B cell (primary cell): ENCODE data around the gene MMS22L. TPM values are rescaled to one million over a fixed set of nuclear protein-coding genes. Genes with fewer than 3 reads are reported as not detected.

Source experiments
- ATAC-seq: fragments of 200-7000 bp; cut with Tn5 transposase; one replicate; pipeline ENCODE4 v1.10.0; 2021; ENCODE audit warnings: low read depth, mild to moderate bottlenecking, moderate number of reproducible peaks, moderate library complexity
- CTCF ChIA-PET: fragments of 350-600 bp; sonication (Branson Sonifier 250); formaldehyde crosslinking; loops from one replicate; lab custom pipeline; 2021; ENCODE audit warnings: antibody characterized with exemption, inconsistent platforms; lab: Charles Lee
- POLR2A ChIA-PET: fragments of 350-600 bp; sonication (Branson Sonifier 250); formaldehyde crosslinking; loops from one replicate; lab custom pipeline; 2021; ENCODE audit warnings: antibody characterized with exemption; lab: Charles Lee
- DNase-seq: peaks from one replicate; pipeline ENCODE4 v3.0.0; 2013
- H2AFZ ChIP-seq: 2 replicates; pipeline ENCODE4 v1.6.1; 2012; ENCODE audit warnings: mild to moderate bottlenecking, low read depth, low read length; ENCODE audit not compliant: insufficient read depth, poor library complexity, severe bottlenecking
- H3K27ac ChIP-seq, 2 donors: 1 replicate in 1 of 2; 2 replicates in 1 of 2; pipeline ENCODE4 v1.5.1; 2012 to 2013; ENCODE audit warnings: low read length in 2 of 2, mild to moderate bottlenecking in 2 of 2, moderate library complexity in 1 of 2
- H3K27me3 ChIP-seq, 4 experiments: fragments of 200-600 bp in 1 of 4; sonication (generic) in 1 of 4; replicated peaks in 1 of 4; 1 replicate in 2 of 4; 2 replicates in 2 of 4; pipeline versions ENCODE4 v1.6.1 to v1.7.0; 2013 to 2016; ENCODE audit warnings: low read length in 3 of 4, mild to moderate bottlenecking in 2 of 4, mixed read lengths in 1 of 4, moderate library complexity in 1 of 4; ENCODE audit not compliant: insufficient read depth in 4 of 4, control insufficient read depth in 3 of 4; ENCODE audit errors: control extremely low read depth in 1 of 4
- H3K36me3 ChIP-seq, 2 experiments: replicated peaks in 1 of 2; 1 replicate in 1 of 2; 2 replicates in 1 of 2; pipeline versions ENCODE4 v1.6.1 to v1.7.1; 2013; ENCODE audit warnings: low read length in 1 of 2; ENCODE audit not compliant: insufficient read depth in 2 of 2, control insufficient read depth in 1 of 2; ENCODE audit errors: control extremely low read depth in 1 of 2, extremely low read depth in 1 of 2
- H3K4me1 ChIP-seq, 2 donors: fragments of 200-600 bp in 1 of 2; sonication (generic) in 1 of 2; 1 replicate in 1 of 2; 2 replicates in 1 of 2; pipeline versions ENCODE4 v1.5.1 to v1.6.1; 2013 to 2017; ENCODE audit warnings: low read length in 2 of 2; ENCODE audit not compliant: control insufficient read depth in 2 of 2, insufficient read depth in 2 of 2
- H3K4me2 ChIP-seq: replicated peaks from 2 replicates; pipeline ENCODE3; 2012; ENCODE audit warnings: mild to moderate bottlenecking, low read depth, low read length; ENCODE audit not compliant: poor library complexity, severe bottlenecking
- H3K4me3 ChIP-seq, 5 experiments: fragments of 200-600 bp in 1 of 5; sonication (generic) in 1 of 5; 1 replicate in 3 of 5; 2 replicates in 2 of 5; pipeline versions ENCODE4 v1.5.1 to v1.7.0; 2011 to 2016; ENCODE audit warnings: low read length in 4 of 5, mild to moderate bottlenecking in 4 of 5, low read depth in 2 of 5, control low read depth in 1 of 5, moderate library complexity in 1 of 5; ENCODE audit not compliant: insufficient read depth in 1 of 5; ENCODE audit errors: control extremely low read depth in 1 of 5, extremely low read depth in 1 of 5
- H3K79me2 ChIP-seq: fragments of 200-600 bp; sonication (generic); one replicate; pipeline ENCODE4 v1.6.0; 2016; ENCODE audit warnings: low read length; ENCODE audit not compliant: control insufficient read depth, insufficient read depth
- H3K9ac ChIP-seq: fragments of 200-600 bp; sonication (generic); 2 replicates; pipeline ENCODE4 v1.6.1; 2017; ENCODE audit warnings: mild to moderate bottlenecking, low read length, moderate library complexity
- H3K9me3 ChIP-seq, 3 donors: one replicate each; pipeline versions ENCODE4 v1.6.1 to v1.7.1; 2013; ENCODE audit warnings: low read length in 2 of 3; ENCODE audit not compliant: control insufficient read depth in 2 of 3, insufficient read depth in 1 of 3; ENCODE audit errors: control extremely low read depth in 1 of 3
- H4K20me1 ChIP-seq: 2 replicates; pipeline ENCODE4 v1.6.0; 2012; ENCODE audit warnings: mild to moderate bottlenecking, low read length; ENCODE audit not compliant: insufficient read depth, control insufficient read depth, poor library complexity, severe bottlenecking
- H3K27ac Mint-ChIP-seq: one replicate; pipeline ENCODE4 v1.8.0; 2021; ENCODE audit warnings: mixed read lengths
- H3K27me3 Mint-ChIP-seq: one replicate; pipeline ENCODE4 v1.8.0; 2021; ENCODE audit warnings: mixed read lengths
- H3K4me1 Mint-ChIP-seq: one replicate; pipeline ENCODE4 v1.8.0; 2021; ENCODE audit warnings: mixed read lengths
- H3K4me3 Mint-ChIP-seq: one replicate; pipeline ENCODE4 v1.8.0; 2021; ENCODE audit warnings: mixed read lengths
- H3K9me3 Mint-ChIP-seq: one replicate; pipeline ENCODE4 v1.8.0; 2022; ENCODE audit warnings: mixed read lengths; ENCODE audit not compliant: insufficient read depth
- EZH2 ChIP-seq: IDR thresholded peaks from 2 replicates; pipeline ENCODE4 v1.6.1; 2012; ENCODE audit warnings: borderline replicate concordance, low read depth, mild to moderate bottlenecking, moderate library complexity, low read length; ENCODE audit not compliant: insufficient read depth, poor library complexity, severe bottlenecking
- WGBS: methylation state at CpG from one replicate; pipeline ENCODE4 v1.1.5; 2013; ENCODE audit warnings: missing lambda C conversion rate; ENCODE audit not compliant: insufficient coverage; 5-methylcytosine and 5-hydroxymethylcytosine counted together
- intact Hi-C: fragments of 100-400 bp; cut with micrococcal nuclease; formaldehyde crosslinking; loops from one replicate; pipeline ENCODE4 v1.10.0; 2022
- polyA plus RNA-seq: library from polyadenylated mRNA; depleted of rRNA; stranded (reverse); fragments of >200 nt; gene quantifications from 2 replicates; pipeline ENCODE4 v1.2.3, GENCODE V29; 2012
- total RNA-seq, 2 donors: library from RNA; stranded (reverse); fragments of 120-200 nt in 1 of 2; gene quantifications; 1 replicate in 1 of 2; 2 replicates in 1 of 2; pipeline versions ENCODE4 v1.2.3 to v1.2.4, GENCODE V29; 2013 to 2022
- TF ChIP-seq, protein P1 (sequence below): fragments of 200-600 bp; IDR thresholded peaks from one replicate; pipeline ENCODE4 v1.8.0; 2022; ENCODE audit warnings: antibody characterized with exemption, mild to moderate bottlenecking

Gene MMS22L
- total and polyA plus RNA-seq, 2 donors (not counting 1 experiment from before 2014, with no cell fraction given): 3.2 to 20.5 TPM

DNA sequence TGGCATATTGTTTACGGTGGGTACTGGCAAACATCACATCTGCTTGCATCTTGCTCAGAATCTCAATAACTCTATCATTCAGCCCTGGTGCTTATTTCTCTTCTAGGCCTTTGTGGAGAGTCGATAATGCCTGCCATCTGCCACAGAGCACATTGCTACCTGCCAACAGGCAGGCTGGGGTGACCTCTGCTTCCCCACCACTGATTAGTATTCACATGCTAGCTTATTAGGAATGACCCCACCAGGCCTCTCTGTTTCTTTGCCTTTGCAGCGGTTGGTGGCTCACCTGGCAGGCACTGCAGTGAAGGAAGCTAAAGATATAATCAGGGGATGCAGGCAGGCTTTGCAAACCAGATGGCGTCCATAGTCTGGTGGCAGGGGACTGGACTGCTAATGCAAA is 154.5 kb downstream of the MMS22L start:
- no peaks in the 10 kb centered on the region for H3K79me2 ChIP-seq
- intact Hi-C loops: no loop called here
- ATAC-seq: no peak
- ChIA-PET CTCF (no interaction called here), POLR2A (no interaction called here)
- WGBS: 96% methylated on average over 3 of the region's 4 CpGs
- no peaks in the 10 kb centered on the region for H3K27me3 ChIP-seq
- no peak for DNase-seq
- no peaks in the 10 kb centered on the region for H3K36me3 ChIP-seq
- H3K9ac ChIP-seq: no peak overlapping the region
- H3K9me3 ChIP-seq: no peaks in the 10 kb centered on the region
- no peak overlapping the region for H3K4me3 ChIP-seq
- Mint-ChIP-seq H3K4me1 (no peaks in the 10 kb centered on the region), H3K27me3 (peaks cover 4% of the 10 kb centered on the region), H3K9me3 (no peaks in the 10 kb centered on the region), H3K4me3 (no peak overlapping the region), H3K27ac (no peak overlapping the region)
- no peak overlapping the region for H3K27ac ChIP-seq
- no peaks in the 10 kb centered on the region for H4K20me1 ChIP-seq
- no peak overlapping the region for H2AFZ ChIP-seq
- no peak overlapping the region for H3K4me2 ChIP-seq
- TF ChIP-seq EZH2: no peak
- TF ChIP-seq, protein P1, sequence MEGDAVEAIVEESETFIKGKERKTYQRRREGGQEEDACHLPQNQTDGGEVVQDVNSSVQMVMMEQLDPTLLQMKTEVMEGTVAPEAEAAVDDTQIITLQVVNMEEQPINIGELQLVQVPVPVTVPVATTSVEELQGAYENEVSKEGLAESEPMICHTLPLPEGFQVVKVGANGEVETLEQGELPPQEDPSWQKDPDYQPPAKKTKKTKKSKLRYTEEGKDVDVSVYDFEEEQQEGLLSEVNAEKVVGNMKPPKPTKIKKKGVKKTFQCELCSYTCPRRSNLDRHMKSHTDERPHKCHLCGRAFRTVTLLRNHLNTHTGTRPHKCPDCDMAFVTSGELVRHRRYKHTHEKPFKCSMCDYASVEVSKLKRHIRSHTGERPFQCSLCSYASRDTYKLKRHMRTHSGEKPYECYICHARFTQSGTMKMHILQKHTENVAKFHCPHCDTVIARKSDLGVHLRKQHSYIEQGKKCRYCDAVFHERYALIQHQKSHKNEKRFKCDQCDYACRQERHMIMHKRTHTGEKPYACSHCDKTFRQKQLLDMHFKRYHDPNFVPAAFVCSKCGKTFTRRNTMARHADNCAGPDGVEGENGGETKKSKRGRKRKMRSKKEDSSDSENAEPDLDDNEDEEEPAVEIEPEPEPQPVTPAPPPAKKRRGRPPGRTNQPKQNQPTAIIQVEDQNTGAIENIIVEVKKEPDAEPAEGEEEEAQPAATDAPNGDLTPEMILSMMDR: no peak
- H3K4me1 ChIP-seq: no peaks in the 10 kb centered on the region

- no peak overlapping the region for H2AFZ ChIP-seq
Measured at GRCh38 chr6:97123652-97124051, 159.4 kb downstream of the MMS22L start.

More at GRCh38 chr6:97123652-97124051, 159.4 kb downstream of the MMS22L start:
- POLR2A ChIA-PET: no interaction called here
- no peak overlapping the region for H3K4me3 ChIP-seq
- Mint-ChIP-seq H3K9me3 (no peaks in the 10 kb centered on the region), H3K27ac (no peak overlapping the region), H3K4me1 (no peaks in the 10 kb centered on the region), H3K27me3 (peaks cover 9% of the 10 kb centered on the region), H3K4me3 (no peak overlapping the region)
- H3K27ac ChIP-seq: no peak overlapping the region
- no peaks in the 10 kb centered on the region for H3K4me1 ChIP-seq
- H3K4me2 ChIP-seq: no peak overlapping the region
- no CpG with 5 or more reads among the region's 3 CpGs for WGBS
- H4K20me1 ChIP-seq: no peaks in the 10 kb centered on the region
- CTCF ChIA-PET: no interaction called here
- no peaks in the 10 kb centered on the region for H3K9me3 ChIP-seq
- no peak overlapping the region for H3K9ac ChIP-seq
- DNase-seq (no peak), ATAC-seq (no peak)
- H3K27me3 ChIP-seq: no peaks in the 10 kb centered on the region
- no peaks in the 10 kb centered on the region for H3K79me2 ChIP-seq
- intact Hi-C loops: no loop called here
- H3K36me3 ChIP-seq: no peaks in the 10 kb centered on the region
- no peak for TF ChIP-seq EZH2
- TF ChIP-seq, protein P1: no peak
